Stimulated activated naive CD8-positive, alpha-beta T cell treated with anti-CD3 and anti-CD28 coated beads, Interleukin-15, amount 100 ng/mL, for 72 hours (primary cell): Measurements from ENCODE around the gene KLHL41.
"Not testable (repeated sequence)": the region's sequence is repeated elsewhere in the genome, so short reads cannot be mapped to it uniquely, and the experiment has no call there.

Experiments
- ATAC-seq: fragments of 150-1000 bp; cut with Tn5 transposase; 2 replicates; pipeline ENCODE4 v1.10.0; 2021; ENCODE audit warnings: mild to moderate bottlenecking, moderate library complexity
- DNase-seq, 2 donors: peaks; one replicate each; pipeline ENCODE4 v3.0.0; 2021 to 2022
- H3K27ac Mint-ChIP-seq, 2 donors: one replicate each; pipeline ENCODE4 v1.8.0; 2022; ENCODE audit warnings: mild to moderate bottlenecking in 2 of 2, mixed read lengths in 2 of 2, moderate library complexity in 2 of 2
- H3K27me3 Mint-ChIP-seq: one replicate; pipeline ENCODE4 v1.8.0; 2022; ENCODE audit warnings: mixed read lengths
- H3K4me1 Mint-ChIP-seq: one replicate; pipeline ENCODE4 v1.8.0; 2022; ENCODE audit warnings: mild to moderate bottlenecking, mixed read lengths
- H3K4me3 Mint-ChIP-seq, 2 donors: one replicate each; pipeline ENCODE4 v1.8.0; 2022; ENCODE audit warnings: mild to moderate bottlenecking in 2 of 2, mixed read lengths in 2 of 2, moderate library complexity in 1 of 2
- H3K9me3 Mint-ChIP-seq, 2 donors: one replicate each; pipeline ENCODE4 v1.8.0; 2022; ENCODE audit warnings: mixed read lengths in 2 of 2

The KLHL41 gene

DNA sequence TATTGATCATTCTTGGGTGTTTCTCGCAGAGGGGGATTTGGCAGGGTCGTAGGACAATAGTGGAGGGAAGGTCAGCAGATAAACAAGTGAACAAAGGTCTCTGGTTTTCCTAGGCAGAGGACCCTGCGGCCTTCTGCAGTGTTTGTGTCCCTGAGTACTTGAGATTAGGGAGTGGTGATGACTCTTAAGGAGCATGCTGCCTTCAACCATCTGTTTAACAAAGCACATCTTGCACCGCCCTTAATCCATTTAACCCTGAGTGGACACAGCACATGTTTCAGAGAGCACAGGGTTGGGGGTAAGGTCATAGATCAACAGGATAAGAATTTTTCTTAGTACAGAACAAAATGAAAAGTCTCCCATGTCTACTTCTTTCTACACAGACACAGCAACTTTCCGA lies 65.0 kb downstream of the KLHL41 start:
- DNase-seq, ATAC-seq, H3K9me3 Mint-ChIP-seq, H3K27ac Mint-ChIP-seq, H3K27me3 Mint-ChIP-seq: not testable (repeated sequence)
- Mint-ChIP-seq H3K4me3 (peak overlapping the region in 1 of 2 donors; percentile 21), H3K4me1 (peaks cover 26% of the 10 kb centered on the region)

DNA sequence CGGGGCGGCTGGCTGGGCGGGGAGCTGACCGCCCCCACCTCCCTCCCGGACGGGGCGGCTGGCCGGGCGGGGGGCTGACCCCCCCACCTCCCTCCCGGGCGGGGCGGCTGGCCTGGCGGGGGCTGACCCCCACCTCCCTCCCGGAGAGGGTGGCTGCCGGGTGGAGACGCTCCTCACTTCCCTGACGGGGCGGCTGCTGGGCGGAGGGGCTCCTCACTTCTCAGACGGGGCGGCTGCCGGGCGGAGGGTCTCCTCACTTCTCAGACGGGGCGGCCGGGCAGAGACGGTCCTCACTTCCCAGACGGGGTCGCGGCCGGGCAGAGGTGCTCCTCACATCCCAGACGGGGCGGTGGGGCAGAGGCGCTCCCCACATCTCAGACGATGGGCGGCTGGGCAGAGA lies 65.8 kb downstream of the KLHL41 start:
- H3K27me3 Mint-ChIP-seq, ATAC-seq, H3K9me3 Mint-ChIP-seq, H3K27ac Mint-ChIP-seq, H3K4me3 Mint-ChIP-seq, DNase-seq: not testable (repeated sequence)
- H3K4me1 Mint-ChIP-seq = peaks cover 19% of the 10 kb centered on the region
